AG04449 (cell line): ENCODE results near the gene ADRA2B.

Source experiments
- CTCF ChIA-PET: fragments of 350-600 bp; formaldehyde crosslinking; extraction: SDS; loops from one replicate; lab custom pipeline; 2021; ENCODE audit warnings: antibody characterized with exemption; lab: Yijun Ruan, JAX
- POLR2A ChIA-PET: fragments of 400-600, 350-600 bp; formaldehyde crosslinking; extraction: SDS; loops from one replicate; lab custom pipeline; 2020; ENCODE audit warnings: antibody characterized with exemption, inconsistent platforms; lab: Yijun Ruan, JAX
- DNase-seq: peaks from one replicate; pipeline ENCODE4 v3.0.0-alpha.2; 2010; ENCODE audit warnings: low read depth, low spot score
- H3K4me3 ChIP-seq: 2 replicates; pipeline ENCODE4 v1.5.1; 2011; ENCODE audit warnings: low read depth, mild to moderate bottlenecking, control low read depth, low read length
- TF ChIP-seq, protein P1 (sequence below): IDR thresholded peaks from one replicate; pipeline ENCODE4 v1.5.1; 2011; ENCODE audit warnings: mild to moderate bottlenecking, moderate library complexity, low read length, control low read depth, inconsistent platforms; ENCODE audit not compliant: insufficient read depth; ENCODE audit errors: missing control alignments

The ADRA2B gene

DNA sequence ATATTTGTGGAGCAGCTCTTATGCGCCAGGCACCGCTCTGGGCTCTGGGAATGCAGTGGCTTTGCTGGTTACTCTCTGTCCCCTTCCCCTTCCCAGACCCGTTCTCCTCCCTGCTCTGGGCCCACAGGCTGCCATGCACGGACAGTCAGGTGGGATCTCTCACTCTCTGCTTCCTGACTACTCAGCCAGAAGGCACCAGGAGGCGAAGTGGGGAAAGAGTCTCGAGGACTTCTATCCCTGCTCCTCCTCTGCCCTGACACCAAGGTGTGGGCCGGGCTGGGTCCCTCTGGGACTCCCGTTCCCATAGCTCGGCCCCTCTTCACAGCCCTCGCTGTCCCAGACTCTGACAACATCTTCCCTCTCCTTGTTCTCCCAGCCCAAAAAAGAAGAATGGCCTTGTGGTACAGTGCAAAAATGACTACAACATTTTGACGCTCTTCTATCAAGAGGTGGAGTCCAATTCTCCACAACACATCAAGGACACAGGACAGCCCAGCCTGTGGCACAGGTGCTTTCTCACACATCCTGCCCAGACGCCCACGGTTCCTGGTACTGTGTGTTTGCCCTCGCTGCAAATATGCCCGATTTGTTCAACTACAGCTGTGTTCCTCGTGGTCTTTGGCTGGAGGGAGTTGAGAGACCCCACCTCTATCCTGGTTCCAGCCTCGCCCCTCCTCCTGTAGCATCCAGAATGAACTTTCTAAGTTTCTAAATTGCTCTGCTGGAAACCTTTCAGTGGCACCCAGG is 42.9 kb upstream of the ADRA2B start:
- DNase-seq: no peak
- ChIA-PET POLR2A (no interaction called here), CTCF (interaction anchor here (0.8 to 1.2 kb wide), 5 partner anchors 9 to 137 kb away, joined by 3 to 4 read pairs (median 3); no protein-coding TSS in a partner anchor)
- no peak overlapping the region for H3K4me3 ChIP-seq
- TF ChIP-seq, protein P1, sequence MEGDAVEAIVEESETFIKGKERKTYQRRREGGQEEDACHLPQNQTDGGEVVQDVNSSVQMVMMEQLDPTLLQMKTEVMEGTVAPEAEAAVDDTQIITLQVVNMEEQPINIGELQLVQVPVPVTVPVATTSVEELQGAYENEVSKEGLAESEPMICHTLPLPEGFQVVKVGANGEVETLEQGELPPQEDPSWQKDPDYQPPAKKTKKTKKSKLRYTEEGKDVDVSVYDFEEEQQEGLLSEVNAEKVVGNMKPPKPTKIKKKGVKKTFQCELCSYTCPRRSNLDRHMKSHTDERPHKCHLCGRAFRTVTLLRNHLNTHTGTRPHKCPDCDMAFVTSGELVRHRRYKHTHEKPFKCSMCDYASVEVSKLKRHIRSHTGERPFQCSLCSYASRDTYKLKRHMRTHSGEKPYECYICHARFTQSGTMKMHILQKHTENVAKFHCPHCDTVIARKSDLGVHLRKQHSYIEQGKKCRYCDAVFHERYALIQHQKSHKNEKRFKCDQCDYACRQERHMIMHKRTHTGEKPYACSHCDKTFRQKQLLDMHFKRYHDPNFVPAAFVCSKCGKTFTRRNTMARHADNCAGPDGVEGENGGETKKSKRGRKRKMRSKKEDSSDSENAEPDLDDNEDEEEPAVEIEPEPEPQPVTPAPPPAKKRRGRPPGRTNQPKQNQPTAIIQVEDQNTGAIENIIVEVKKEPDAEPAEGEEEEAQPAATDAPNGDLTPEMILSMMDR: no peak

GRCh38 chr2:96158554-96158940 is 42.2 kb upstream of the ADRA2B start:
- POLR2A ChIA-PET: no interaction called here
- CTCF ChIA-PET: interaction anchor here (0.9 to 1.5 kb wide), 7 partner anchors 9 to 166 kb away, joined by 3 to 5 read pairs (median 3); no protein-coding TSS in a partner anchor
- TF ChIP-seq, protein P1: no peak
- no peak overlapping the region for H3K4me3 ChIP-seq
- no peak for DNase-seq

- no peak overlapping the region for H3K4me3 ChIP-seq
- ChIA-PET POLR2A (no interaction called here), CTCF (interaction anchor here (0.9 to 1.5 kb wide), 6 partner anchors 8 to 166 kb away, joined by 3 to 5 read pairs (median 3); no protein-coding TSS in a partner anchor)
- TF ChIP-seq, protein P1: no peak
- DNase-seq: no peak
These were observed 41.5 kb upstream of the ADRA2B start for GRCh38 chr2:96157649-96158553.

- DNase-seq: no peak
- TF ChIP-seq, protein P1: no peak
- no peak overlapping the region for H3K4me3 ChIP-seq
- ChIA-PET POLR2A (no interaction called here), CTCF (interaction anchor here (0.6 to 1.5 kb wide), 3 partner anchors 18 to 165 kb away, joined by 3 read pairs; no protein-coding TSS in a partner anchor)
These were observed 40.7 kb upstream of the ADRA2B start for GRCh38 chr2:96156926-96157648.

DNA sequence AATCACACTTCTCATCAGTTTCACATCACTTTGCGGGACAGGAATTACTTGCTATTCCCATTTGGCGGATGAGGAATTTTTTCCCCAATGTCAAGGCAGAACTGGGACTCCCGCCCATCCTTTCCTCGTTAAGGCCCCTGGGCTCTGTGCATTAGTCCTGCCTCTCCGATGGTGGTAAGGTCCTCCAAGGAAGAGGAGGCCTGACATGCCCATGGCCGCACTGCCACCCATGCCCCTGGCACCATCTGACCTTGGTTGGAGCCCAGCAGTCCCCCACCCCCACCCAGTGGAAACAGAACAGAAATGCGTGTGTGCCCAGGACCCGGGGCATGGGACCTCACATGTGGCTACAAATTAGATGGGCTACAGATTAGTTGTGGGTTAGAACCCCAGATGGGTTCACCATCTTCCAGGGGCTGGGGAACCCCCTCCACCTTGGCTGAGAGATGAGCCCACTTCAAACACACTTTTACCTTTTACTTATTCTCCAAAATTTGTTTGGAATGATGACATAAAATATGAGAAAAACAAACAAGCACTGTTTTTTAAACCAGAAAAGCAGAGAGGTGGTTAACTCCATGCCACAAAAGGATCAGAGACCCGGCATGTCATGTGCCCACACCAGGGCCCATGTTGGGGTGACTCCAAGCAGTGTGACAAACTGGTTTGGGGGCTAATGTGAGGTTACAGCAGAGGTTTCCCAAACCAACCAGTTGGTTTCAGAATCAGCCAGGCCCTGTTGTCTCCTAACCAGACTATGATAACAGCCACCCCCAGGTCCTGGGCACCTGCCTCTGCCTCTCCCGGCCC is 39.8 kb upstream of the ADRA2B start:
- ChIA-PET CTCF (interaction anchor here (0.6 to 0.9 kb wide), 2 partner anchors 17 to 18 kb away, joined by 3 read pairs; no protein-coding TSS in a partner anchor), POLR2A (no interaction called here)
- no peak for DNase-seq
- H3K4me3 ChIP-seq: no peak overlapping the region
- TF ChIP-seq, protein P1: no peak
